ENCODE data around the gene SERPINE3.

SERPINE3 gene

GRCh38 chr13:51336746-51337145 lies 2.7 kb upstream of the SERPINE3 start:
- Histone ChIP-seq H3K27ac (no peak overlapping the region), H2AFZ (ENCODE audit: low read depth) (no peak overlapping the region), H3K4me2 (no peak overlapping the region), H3K27me3 (ENCODE audit: insufficient read depth, low read depth) (no peaks in the 10 kb centered on the region), H3K4me1 (ENCODE audit: low read depth, poor library complexity, severe bottlenecking) (peaks cover 19% of the 10 kb centered on the region), H4K20me1 (ENCODE audit: insufficient read depth) (no peaks in the 10 kb centered on the region), H3K9ac (no peak overlapping the region), H3K4me3 (IDR thresholded peaks at IDR 0.05; ENCODE audit: insufficient read depth, low read depth, low read length) (no peak overlapping the region), H3K79me2 (ENCODE audit: insufficient read depth, low read depth) (no peaks in the 10 kb centered on the region), H3K36me3 (ENCODE audit: insufficient read depth) (no peaks in the 10 kb centered on the region)
- no peak for TF ChIP-seq CTCF (conservative IDR thresholded peaks at IDR 0.05; ENCODE audit: low read depth, low read length)

- H2AFZ ChIP-seq (ENCODE audit: low read depth): no peak overlapping the region
- H3K27me3 ChIP-seq (ENCODE audit: insufficient read depth, low read depth): no peaks in the 10 kb centered on the region
- no peak for TF ChIP-seq CTCF (conservative IDR thresholded peaks at IDR 0.05; ENCODE audit: low read depth, low read length)
- H3K79me2 ChIP-seq (ENCODE audit: insufficient read depth, low read depth): no peaks in the 10 kb centered on the region
- H3K27ac ChIP-seq: no peak overlapping the region
- H3K4me2 ChIP-seq: no peak overlapping the region
- no peaks in the 10 kb centered on the region for H3K36me3 ChIP-seq (ENCODE audit: insufficient read depth)
- no peak overlapping the region for H3K4me3 ChIP-seq (IDR thresholded peaks at IDR 0.05; ENCODE audit: insufficient read depth, low read depth, low read length)
- no peak overlapping the region for H3K9ac ChIP-seq
- no peaks in the 10 kb centered on the region for H4K20me1 ChIP-seq (ENCODE audit: insufficient read depth)
- peaks cover 6% of the 10 kb centered on the region for H3K4me1 ChIP-seq (ENCODE audit: low read depth, poor library complexity, severe bottlenecking)
Observed at GRCh38 chr13:51339952-51340732, 651 bp downstream of the SERPINE3 start.

- H3K9ac ChIP-seq: no peak overlapping the region
- peaks cover 9% of the 10 kb centered on the region for H3K4me1 ChIP-seq (ENCODE audit: low read depth, poor library complexity, severe bottlenecking)
- no peak for TF ChIP-seq CTCF (conservative IDR thresholded peaks at IDR 0.05; ENCODE audit: low read depth, low read length)
- no peaks in the 10 kb centered on the region for H3K36me3 ChIP-seq (ENCODE audit: insufficient read depth)
- H3K4me3 ChIP-seq (IDR thresholded peaks at IDR 0.05; ENCODE audit: insufficient read depth, low read depth, low read length): no peak overlapping the region
- H3K79me2 ChIP-seq (ENCODE audit: insufficient read depth, low read depth): no peaks in the 10 kb centered on the region
- H3K27me3 ChIP-seq (ENCODE audit: insufficient read depth, low read depth): no peaks in the 10 kb centered on the region
- no peak overlapping the region for H2AFZ ChIP-seq (ENCODE audit: low read depth)
- no peaks in the 10 kb centered on the region for H4K20me1 ChIP-seq (ENCODE audit: insufficient read depth)
- H3K4me2 ChIP-seq: no peak overlapping the region
- H3K27ac ChIP-seq: no peak overlapping the region
Observed at GRCh38 chr13:51341232-51341631, 1.7 kb downstream of the SERPINE3 start.

- no peak overlapping the region for H3K27ac ChIP-seq
Observed at GRCh38 chr13:51341791-51342190, 2.3 kb downstream of the SERPINE3 start.

More at GRCh38 chr13:51341791-51342190, 2.3 kb downstream of the SERPINE3 start:
- no peaks in the 10 kb centered on the region for H4K20me1 ChIP-seq (ENCODE audit: insufficient read depth)
- H2AFZ ChIP-seq (ENCODE audit: low read depth): no peak overlapping the region
- TF ChIP-seq CTCF (conservative IDR thresholded peaks at IDR 0.05; ENCODE audit: low read depth, low read length): no peak
- no peak overlapping the region for H3K4me3 ChIP-seq (IDR thresholded peaks at IDR 0.05; ENCODE audit: insufficient read depth, low read depth, low read length)
- no peak overlapping the region for H3K9ac ChIP-seq
- H3K79me2 ChIP-seq (ENCODE audit: insufficient read depth, low read depth): no peaks in the 10 kb centered on the region
- H3K4me2 ChIP-seq: no peak overlapping the region
- H3K4me1 ChIP-seq (ENCODE audit: low read depth, poor library complexity, severe bottlenecking): peaks cover 13% of the 10 kb centered on the region
- no peaks in the 10 kb centered on the region for H3K36me3 ChIP-seq (ENCODE audit: insufficient read depth)
- no peaks in the 10 kb centered on the region for H3K27me3 ChIP-seq (ENCODE audit: insufficient read depth, low read depth)

All from KMS-11 (cell line).